ENCODE measurements around the gene ZNF133. TPM values are rescaled to one million over a fixed set of nuclear protein-coding genes. Genes with fewer than 3 reads are reported as not detected.
A peak's percentile ranks its signal among the peaks of the same experiment; 100 is the strongest.
"Not testable (repeated sequence)": the region's sequence is repeated elsewhere in the genome, so short reads cannot be mapped to it uniquely, and the experiment has no call there.

Gene ZNF133
- total RNA-seq, 1 experiment from 2014 or later = 9.3 TPM

DNA sequence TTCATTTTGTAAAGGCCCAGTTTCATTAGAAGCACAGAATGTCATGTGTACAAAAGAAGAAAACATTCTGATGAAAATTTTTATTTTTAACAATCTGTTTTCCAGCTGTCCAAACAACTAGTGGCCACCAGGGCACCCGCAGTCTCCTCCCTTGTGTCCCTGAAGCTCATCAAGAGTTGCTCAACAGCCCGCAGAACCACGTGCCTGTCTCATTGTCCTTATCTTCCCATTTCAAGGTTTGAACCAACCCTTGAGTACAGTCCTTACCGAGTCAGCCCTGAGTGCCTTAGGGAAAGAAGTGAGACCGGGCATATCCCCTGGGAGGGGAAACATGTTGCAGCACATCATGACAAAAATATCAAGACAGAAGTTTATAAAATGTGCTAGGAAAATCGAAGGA lies 15.9 kb upstream of the ZNF133 start:
- Histone ChIP-seq H3K27ac (ENCODE audit: low read depth, low read length, poor library complexity, severe bottlenecking) (no peak overlapping the region), H3K27me3 (replicated peaks; ENCODE audit: insufficient read depth, low read depth, low read length, poor library complexity) (peaks cover 18% of the 10 kb centered on the region), H3K4me1 (ENCODE audit: insufficient read depth, low read length, poor library complexity, severe bottlenecking) (no peaks in the 10 kb centered on the region), H3K9me3 (ENCODE audit: low read depth, low read length, poor library complexity, severe bottlenecking) (no peaks in the 10 kb centered on the region), H3K4me3 (ENCODE audit: low read depth, low read length, poor library complexity, severe bottlenecking) (no peak overlapping the region), H3K36me3 (ENCODE audit: insufficient read depth, low read length, poor library complexity, severe bottlenecking) (no peaks in the 10 kb centered on the region)
- BruUV-seq (replicated peaks) = no TSS peak
- intact Hi-C loops (cut with micrococcal nuclease; ENCODE audit: unreplicated experiment) = no loop called here
- TF ChIP-seq EZH2 (IDR thresholded peaks at IDR 0.05; ENCODE audit: borderline replicate concordance, low read depth, low read length, poor library complexity, severe bottlenecking) = no peak
- POLR2A ChIA-PET (ENCODE audit: low non-redundant PET) = no interaction called here
- CTCF ChIA-PET = no interaction called here
- DNase-seq (ENCODE audit: low spot score) = peak; percentile 40

DNA sequence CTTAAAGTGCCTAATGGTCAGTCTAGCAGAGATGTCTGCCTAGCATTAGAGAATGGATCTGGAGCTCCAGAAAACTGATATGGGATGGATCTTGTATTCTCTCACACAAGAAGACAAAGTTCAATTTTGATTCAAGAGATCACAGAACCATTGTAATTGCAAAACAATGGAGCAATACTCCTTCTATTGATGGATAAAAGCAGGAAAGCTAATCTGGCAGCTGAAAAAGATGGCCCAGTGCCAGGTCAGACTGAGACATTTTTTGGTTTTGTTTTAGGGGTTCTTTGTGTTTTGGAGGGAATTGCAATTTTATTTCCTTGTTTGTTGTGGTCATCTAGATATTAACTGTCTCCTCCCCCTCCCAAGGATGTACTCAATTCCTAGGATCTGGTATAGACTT lies 14.6 kb upstream of the ZNF133 start:
- intact Hi-C loops (cut with micrococcal nuclease; ENCODE audit: unreplicated experiment) = no loop called here
- H3K27me3 ChIP-seq (replicated peaks; ENCODE audit: insufficient read depth, low read depth, low read length, poor library complexity) = peaks cover 19% of the 10 kb centered on the region
- no peak for DNase-seq (ENCODE audit: low spot score)
- H3K36me3 ChIP-seq (ENCODE audit: insufficient read depth, low read length, poor library complexity, severe bottlenecking) = no peaks in the 10 kb centered on the region
- no peak overlapping the region for H3K27ac ChIP-seq (ENCODE audit: low read depth, low read length, poor library complexity, severe bottlenecking)
- no peak overlapping the region for H3K4me3 ChIP-seq (ENCODE audit: low read depth, low read length, poor library complexity, severe bottlenecking)
- H3K9me3 ChIP-seq (ENCODE audit: low read depth, low read length, poor library complexity, severe bottlenecking) = no peaks in the 10 kb centered on the region
- BruUV-seq (replicated peaks) = no TSS peak
- POLR2A ChIA-PET (ENCODE audit: low non-redundant PET) = no interaction called here
- no peak for TF ChIP-seq EZH2 (IDR thresholded peaks at IDR 0.05; ENCODE audit: borderline replicate concordance, low read depth, low read length, poor library complexity, severe bottlenecking)
- TF ChIP-seq, protein P1, sequence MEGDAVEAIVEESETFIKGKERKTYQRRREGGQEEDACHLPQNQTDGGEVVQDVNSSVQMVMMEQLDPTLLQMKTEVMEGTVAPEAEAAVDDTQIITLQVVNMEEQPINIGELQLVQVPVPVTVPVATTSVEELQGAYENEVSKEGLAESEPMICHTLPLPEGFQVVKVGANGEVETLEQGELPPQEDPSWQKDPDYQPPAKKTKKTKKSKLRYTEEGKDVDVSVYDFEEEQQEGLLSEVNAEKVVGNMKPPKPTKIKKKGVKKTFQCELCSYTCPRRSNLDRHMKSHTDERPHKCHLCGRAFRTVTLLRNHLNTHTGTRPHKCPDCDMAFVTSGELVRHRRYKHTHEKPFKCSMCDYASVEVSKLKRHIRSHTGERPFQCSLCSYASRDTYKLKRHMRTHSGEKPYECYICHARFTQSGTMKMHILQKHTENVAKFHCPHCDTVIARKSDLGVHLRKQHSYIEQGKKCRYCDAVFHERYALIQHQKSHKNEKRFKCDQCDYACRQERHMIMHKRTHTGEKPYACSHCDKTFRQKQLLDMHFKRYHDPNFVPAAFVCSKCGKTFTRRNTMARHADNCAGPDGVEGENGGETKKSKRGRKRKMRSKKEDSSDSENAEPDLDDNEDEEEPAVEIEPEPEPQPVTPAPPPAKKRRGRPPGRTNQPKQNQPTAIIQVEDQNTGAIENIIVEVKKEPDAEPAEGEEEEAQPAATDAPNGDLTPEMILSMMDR (conservative IDR thresholded peaks at IDR 0.05; ENCODE audit: low read depth, low read length) = no peak
- H3K4me1 ChIP-seq (ENCODE audit: insufficient read depth, low read length, poor library complexity, severe bottlenecking) = no peaks in the 10 kb centered on the region
- CTCF ChIA-PET = no interaction called here

DNA sequence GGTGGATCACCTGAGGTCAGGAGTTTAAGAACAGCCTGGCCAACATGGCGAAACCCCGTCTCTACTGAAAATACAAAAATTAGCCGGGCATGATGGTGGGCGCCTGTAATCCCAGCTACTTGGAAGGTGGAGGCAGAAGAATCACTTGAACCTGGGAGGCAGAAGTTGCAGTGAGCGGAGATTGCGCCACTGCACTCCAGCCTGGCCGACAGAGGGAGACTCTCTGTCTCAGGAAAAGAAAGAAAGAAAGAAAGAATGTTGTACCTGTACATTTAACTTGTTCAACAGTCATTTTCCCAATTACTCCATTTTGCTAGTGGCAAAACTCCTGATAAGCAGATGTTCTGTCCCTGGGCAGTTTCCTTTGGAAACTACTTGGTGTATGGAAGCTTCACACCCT lies 12.4 kb upstream of the ZNF133 start:
- intact Hi-C loops (cut with micrococcal nuclease; ENCODE audit: unreplicated experiment) = loop anchor here (2.0 to 5.0 kb wide), 3 partner anchors 209 to 774 kb away; no protein-coding TSS in a partner anchor
- H3K36me3 ChIP-seq (ENCODE audit: insufficient read depth, low read length, poor library complexity, severe bottlenecking); BruUV-seq (replicated peaks); DNase-seq (ENCODE audit: low spot score); H3K9me3 ChIP-seq (ENCODE audit: low read depth, low read length, poor library complexity, severe bottlenecking); H3K4me1 ChIP-seq (ENCODE audit: insufficient read depth, low read length, poor library complexity, severe bottlenecking); H3K27ac ChIP-seq (ENCODE audit: low read depth, low read length, poor library complexity, severe bottlenecking); CTCF ChIA-PET; POLR2A ChIA-PET (ENCODE audit: low non-redundant PET); H3K4me3 ChIP-seq (ENCODE audit: low read depth, low read length, poor library complexity, severe bottlenecking): not testable (repeated sequence)
- peaks cover 41% of the 10 kb centered on the region for H3K27me3 ChIP-seq (replicated peaks; ENCODE audit: insufficient read depth, low read depth, low read length, poor library complexity)

DNA sequence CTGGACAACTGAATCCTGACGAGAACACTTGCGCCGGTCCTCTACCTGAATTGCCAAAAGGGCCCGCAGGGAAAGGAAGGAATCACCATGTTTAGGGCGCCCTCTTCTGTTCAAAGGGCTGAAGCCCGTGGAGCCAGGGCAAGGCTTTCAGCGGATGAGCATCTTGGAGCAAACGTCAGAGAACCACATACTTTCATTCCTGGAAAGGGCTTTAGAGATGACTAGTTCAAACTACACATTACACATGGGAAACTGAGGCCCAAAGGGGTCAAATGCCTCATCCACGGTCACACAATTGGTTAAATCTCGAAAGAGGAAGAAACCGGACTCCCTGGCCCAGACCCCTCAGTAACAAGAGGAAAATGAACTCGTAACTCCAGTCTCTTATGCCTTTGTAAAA lies 11.5 kb upstream of the ZNF133 start:
- CTCF ChIA-PET = no interaction called here
- POLR2A ChIA-PET (ENCODE audit: low non-redundant PET) = no interaction called here

More for the DNA sequence above, 11.5 kb upstream of the ZNF133 start:
- DNase-seq (ENCODE audit: low spot score) = peak; percentile 75
- peaks cover 45% of the 10 kb centered on the region for H3K27me3 ChIP-seq (replicated peaks; ENCODE audit: insufficient read depth, low read depth, low read length, poor library complexity)
- no peaks in the 10 kb centered on the region for H3K4me1 ChIP-seq (ENCODE audit: insufficient read depth, low read length, poor library complexity, severe bottlenecking)
- intact Hi-C loops (cut with micrococcal nuclease; ENCODE audit: unreplicated experiment) = loop anchor here (2.0 to 5.0 kb wide), 3 partner anchors 210 to 775 kb away; no protein-coding TSS in a partner anchor
- H3K9me3 ChIP-seq (ENCODE audit: low read depth, low read length, poor library complexity, severe bottlenecking) = no peaks in the 10 kb centered on the region
- no TSS peak for BruUV-seq (replicated peaks)
- H3K27ac ChIP-seq (ENCODE audit: low read depth, low read length, poor library complexity, severe bottlenecking) = no peak overlapping the region
- H3K36me3 ChIP-seq (ENCODE audit: insufficient read depth, low read length, poor library complexity, severe bottlenecking) = no peaks in the 10 kb centered on the region
- no peak for TF ChIP-seq EZH2 (IDR thresholded peaks at IDR 0.05; ENCODE audit: borderline replicate concordance, low read depth, low read length, poor library complexity, severe bottlenecking)
- TF ChIP-seq, protein P1 (conservative IDR thresholded peaks at IDR 0.05; ENCODE audit: low read depth, low read length) = peak; percentile 92
- H3K4me3 ChIP-seq (ENCODE audit: low read depth, low read length, poor library complexity, severe bottlenecking) = no peak overlapping the region
